PC-9 (cell line): ENCODE measurements around the gene PNMA8C.

Source experiments
- EZH2 ChIP-seq: fragments of 200-600 bp; sonication (generic); IDR thresholded peaks from 2 replicates; pipeline ENCODE4 v1.8.0; 2017; ENCODE audit warnings: antibody characterized with exemption, low read depth
- TF ChIP-seq, protein P1 (sequence below): fragments of 200-600 bp; sonication (generic); conservative IDR thresholded peaks from 2 replicates; pipeline ENCODE4 v1.6.1; 2017; ENCODE audit warnings: mixed run types, antibody characterized with exemption, mild to moderate bottlenecking, moderate library complexity

GRCh38 chr19:46454244-46454643 lies 25.5 kb upstream of the PNMA8C start:
- TF ChIP-seq, protein P1, sequence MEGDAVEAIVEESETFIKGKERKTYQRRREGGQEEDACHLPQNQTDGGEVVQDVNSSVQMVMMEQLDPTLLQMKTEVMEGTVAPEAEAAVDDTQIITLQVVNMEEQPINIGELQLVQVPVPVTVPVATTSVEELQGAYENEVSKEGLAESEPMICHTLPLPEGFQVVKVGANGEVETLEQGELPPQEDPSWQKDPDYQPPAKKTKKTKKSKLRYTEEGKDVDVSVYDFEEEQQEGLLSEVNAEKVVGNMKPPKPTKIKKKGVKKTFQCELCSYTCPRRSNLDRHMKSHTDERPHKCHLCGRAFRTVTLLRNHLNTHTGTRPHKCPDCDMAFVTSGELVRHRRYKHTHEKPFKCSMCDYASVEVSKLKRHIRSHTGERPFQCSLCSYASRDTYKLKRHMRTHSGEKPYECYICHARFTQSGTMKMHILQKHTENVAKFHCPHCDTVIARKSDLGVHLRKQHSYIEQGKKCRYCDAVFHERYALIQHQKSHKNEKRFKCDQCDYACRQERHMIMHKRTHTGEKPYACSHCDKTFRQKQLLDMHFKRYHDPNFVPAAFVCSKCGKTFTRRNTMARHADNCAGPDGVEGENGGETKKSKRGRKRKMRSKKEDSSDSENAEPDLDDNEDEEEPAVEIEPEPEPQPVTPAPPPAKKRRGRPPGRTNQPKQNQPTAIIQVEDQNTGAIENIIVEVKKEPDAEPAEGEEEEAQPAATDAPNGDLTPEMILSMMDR = no peak
- no peak for TF ChIP-seq EZH2
